Measurements from ENCODE around the gene OR5W2.
"Not testable (repeated sequence)": the region's sequence is repeated elsewhere in the genome, so short reads cannot be mapped to it uniquely, and the experiment has no call there.

The OR5W2 gene

DNA sequence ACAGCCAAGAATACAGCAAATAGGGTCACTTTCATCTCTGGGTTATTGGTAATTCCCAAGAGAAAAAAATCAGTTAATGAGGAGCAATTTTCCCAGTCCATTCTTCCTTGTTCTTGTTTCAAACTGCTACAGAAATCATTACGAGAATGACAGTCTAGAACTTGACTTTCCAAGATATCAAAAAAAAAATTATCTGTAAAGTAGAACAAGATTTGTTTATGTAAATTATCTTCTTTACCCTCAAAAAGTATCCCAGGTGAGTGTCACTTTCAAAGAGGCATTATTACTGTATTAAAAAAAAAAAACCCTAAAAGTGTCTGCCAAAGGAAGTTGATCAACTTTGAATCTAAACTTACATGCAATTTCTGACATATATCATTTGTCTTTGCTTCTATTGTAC, at the start of gene OR5W2:
Gene OR5W2, minus strand, starts transcription at position 101 of the 400 bp plus-strand sequence. Its CDS starts 0 bp downstream, at position 101.
- no peak for DNase-seq

- DNase-seq: no peak
Observed at GRCh38 chr11:55956521-55956920, 42.1 kb upstream of the OR5W2 start.

DNA sequence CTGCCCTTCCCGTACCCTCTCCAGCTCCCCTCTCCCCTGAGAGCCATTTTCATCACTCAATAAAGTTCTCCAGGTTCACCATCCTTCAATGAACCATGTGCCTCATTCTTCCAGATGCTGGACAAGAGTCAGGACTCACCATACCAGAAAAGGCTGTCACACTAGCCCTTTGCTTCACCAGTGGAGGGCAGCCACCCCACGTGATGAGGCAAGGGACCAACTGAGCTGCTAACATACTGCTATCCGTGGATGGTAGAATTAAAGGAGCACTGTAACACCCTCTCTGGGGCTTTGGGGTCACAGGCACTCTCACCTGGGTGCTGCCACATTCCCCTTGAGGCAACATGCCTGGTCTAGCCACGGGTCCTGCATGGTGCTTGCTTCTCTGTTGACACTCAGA, 34.9 kb upstream of the OR5W2 start:
- no peak for DNase-seq

DNA sequence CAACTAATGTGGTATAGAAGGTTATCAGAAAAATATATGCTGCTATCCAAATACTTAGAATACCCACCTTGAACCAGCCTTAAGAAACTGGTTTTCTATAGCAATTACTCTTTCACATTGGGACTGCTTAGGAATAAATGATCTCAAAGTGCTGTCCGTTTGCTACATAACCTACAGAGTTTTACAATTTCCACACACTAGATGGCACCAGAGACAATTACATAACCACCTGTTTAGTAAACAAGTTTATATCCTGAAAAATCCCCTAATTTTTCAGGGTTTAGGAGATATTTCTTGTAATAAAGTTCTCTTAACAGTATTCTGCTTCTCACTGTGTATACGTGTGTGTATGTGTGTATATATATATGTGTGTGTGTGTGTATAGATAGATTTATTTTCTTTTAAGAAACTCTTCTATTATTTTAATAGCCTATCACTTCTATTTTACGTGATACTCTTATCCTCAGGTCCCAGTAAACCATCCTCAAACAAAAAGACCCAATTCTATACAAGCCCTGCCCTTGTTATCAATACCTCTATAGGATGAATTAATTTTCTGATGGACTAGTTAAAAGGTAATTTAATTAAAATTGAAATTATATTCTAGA, 28.5 kb upstream of the OR5W2 start:
- no peak for DNase-seq

- DNase-seq: no peak
Observed at GRCh38 chr11:55936300-55936699, 21.9 kb upstream of the OR5W2 start, which contains the start of gene OR5I1. Gene OR5I1 (minus strand): TSS chr11:55936400. CDS start chr11:55936400, 0 bp downstream.

DNA sequence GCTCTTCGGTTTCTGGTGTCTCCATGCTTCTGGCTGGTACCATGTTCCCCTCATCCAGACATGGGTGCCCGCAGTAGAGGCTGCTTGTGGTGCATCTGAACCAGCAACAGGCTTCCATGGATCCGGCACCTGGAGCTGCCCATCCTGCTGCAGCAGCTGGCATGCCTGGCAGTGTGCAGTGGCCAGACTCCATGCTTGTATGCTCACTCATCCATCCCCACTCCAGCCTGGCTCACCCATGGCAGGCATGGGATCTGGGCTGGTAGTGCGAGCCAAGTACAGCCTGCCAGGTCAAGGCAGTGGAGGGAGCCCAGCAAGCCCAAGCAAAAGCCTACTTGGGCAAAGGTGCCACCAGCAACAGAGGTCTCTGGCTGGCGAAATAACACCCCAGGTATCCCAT, 6.2 kb upstream of the OR5W2 start:
- DNase-seq: no peak

GRCh38 chr11:55902308-55902707, 12.1 kb downstream of the OR5W2 start:
- DNase-seq: no peak

- no peak for DNase-seq
Observed at GRCh38 chr11:55895216-55895615, 19.2 kb downstream of the OR5W2 start.

DNA sequence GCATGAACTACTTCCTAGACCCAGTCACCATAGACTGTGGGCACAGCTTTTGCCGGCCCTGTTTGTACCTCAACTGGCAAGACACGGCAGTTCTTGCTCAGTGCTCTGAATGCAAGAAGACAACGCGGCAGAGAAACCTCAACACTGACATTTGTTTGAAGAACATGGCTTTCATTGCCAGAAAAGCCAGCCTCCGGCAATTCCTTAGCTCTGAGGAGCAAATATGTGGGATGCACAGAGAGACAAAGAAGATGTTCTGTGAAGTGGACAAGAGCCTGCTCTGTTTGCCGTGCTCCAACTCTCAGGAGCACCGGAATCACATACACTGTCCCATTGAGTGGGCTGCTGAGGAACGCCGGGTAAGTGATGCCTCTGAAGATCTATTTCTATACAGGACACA, 28.9 kb downstream of the OR5W2 start:
- not testable (repeated sequence) for DNase-seq

DNA sequence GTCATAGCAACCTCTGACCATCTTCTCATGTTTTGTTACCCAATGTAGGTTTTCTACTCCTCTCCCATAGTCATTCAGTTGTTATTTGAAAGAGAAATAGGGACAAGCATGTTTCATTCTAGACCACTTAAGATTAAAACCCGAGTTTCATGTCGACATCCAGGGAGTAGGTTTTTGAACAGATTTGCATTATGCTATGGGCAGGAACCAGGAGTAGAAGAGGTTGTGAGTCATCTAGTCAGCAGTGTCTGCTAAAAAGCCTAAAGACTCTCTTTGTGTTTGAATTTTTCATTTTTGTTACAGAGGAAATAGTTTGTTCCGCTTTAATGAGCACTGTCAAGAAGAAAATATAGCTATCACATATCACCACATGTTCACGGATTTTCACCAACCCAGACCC, 29.4 kb downstream of the OR5W2 start:
- DNase-seq: not testable (repeated sequence)

- DNase-seq: not testable (repeated sequence)
Observed at GRCh38 chr11:55882997-55883396, 31.4 kb downstream of the OR5W2 start, which contains the start of gene TRIM51. Gene TRIM51 (plus strand): TSS chr11:55883297. CDS start chr11:55885429, 2,132 bp downstream.

DNA sequence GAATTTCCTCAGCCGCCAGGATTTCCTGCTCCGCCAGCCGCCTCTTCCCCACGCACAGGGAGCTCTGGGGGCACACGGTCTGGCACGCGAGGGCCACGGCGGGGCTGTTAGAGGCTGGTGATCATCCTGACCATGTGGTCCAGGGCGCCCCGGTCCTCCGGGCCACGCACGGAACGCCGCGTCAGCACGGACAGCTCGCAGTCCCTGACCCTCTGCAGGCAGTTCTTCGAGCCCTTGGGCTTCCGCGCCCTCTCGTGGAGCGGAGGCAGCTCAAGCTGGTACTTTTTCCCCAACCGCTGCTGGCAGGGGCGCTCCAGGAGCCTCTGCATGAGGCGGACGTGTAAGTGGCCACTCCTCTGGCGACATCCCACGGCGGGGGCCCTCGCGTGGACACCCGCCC, 41.2 kb downstream of the OR5W2 start:
- not testable (repeated sequence) for DNase-seq

DNA sequence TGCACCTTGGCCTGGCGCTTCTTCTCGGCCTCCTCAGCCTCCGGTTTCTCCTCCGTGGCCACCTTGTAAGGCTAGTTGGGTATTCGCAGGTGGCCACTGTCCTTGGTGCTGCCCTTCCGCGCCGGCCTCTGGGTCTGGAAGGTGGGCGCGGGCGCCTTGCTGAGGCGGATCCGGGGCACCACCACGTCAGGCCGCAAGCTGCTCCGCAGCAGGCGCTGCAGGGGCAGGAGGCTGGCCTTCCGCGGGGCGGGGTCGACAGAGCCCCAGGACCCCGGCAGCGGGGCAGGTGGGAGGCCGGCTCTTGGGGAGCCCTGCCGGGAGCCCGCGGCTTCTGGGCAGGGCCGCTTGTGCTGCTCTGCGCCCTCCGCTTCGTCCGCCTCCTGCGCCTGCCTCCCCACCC, 41.7 kb downstream of the OR5W2 start:
- not testable (repeated sequence) for DNase-seq

DNA sequence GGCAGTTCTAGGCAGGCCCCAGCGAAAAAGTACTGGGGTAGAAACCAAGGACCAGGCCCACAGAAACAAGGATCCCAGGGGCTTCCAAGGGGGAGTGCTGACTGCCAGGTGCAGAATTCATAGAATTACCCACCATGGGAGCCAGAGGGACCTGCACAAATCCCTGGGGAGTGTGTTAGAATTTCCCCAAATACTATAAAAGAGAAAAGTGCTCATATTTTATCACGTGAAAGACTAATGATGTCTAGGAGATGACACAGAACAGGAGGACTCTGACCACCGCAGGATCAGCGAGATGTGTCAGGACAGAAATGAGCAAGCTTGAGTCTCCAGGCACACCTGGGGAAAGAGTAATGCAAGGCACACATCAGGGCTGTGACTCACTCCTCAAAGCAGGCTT, 47.0 kb downstream of the OR5W2 start:
- DNase-seq: not testable (repeated sequence)

All from NCI-H187 treated with DMSO at 0.1 percent for 48 hours (cell line).